H9 (cell line): ENCODE results near the gene OR51V1. TPM values are rescaled to one million over a fixed set of nuclear protein-coding genes. Genes with fewer than 3 reads are reported as not detected.
A peak's percentile ranks its signal among the peaks of the same experiment; 100 is the strongest.
"Not testable (repeated sequence)": the region's sequence is repeated elsewhere in the genome, so short reads cannot be mapped to it uniquely, and the experiment has no call there.

Experiments
- DNase-seq: peaks from one replicate; pipeline ENCODE4 v3.0.0-alpha.2; 2017
- H2AFZ ChIP-seq: one replicate; pipeline ENCODE4 v1.6.1; 2013; ENCODE audit warnings: mild to moderate bottlenecking, low read length, control low read depth, moderate library complexity
- H2AK5ac ChIP-seq: 2 replicates; pipeline ENCODE4 v1.6.1; 2013; ENCODE audit warnings: low read length, control low read depth, mixed read lengths; ENCODE audit not compliant: insufficient read length
- H2BK120ac ChIP-seq: one replicate; pipeline ENCODE4 v1.6.1; 2013; ENCODE audit warnings: low read depth, mild to moderate bottlenecking, low read length, control low read depth, inconsistent platforms; ENCODE audit not compliant: poor library complexity, severe bottlenecking
- H2BK12ac ChIP-seq: 2 replicates; pipeline ENCODE4 v1.6.1; 2013; ENCODE audit warnings: low read length, control low read depth, mixed read lengths, low read depth; ENCODE audit not compliant: insufficient read length
- H2BK15ac ChIP-seq: 2 replicates; pipeline ENCODE4 v1.6.1; 2013; ENCODE audit warnings: low read depth, low read length, control low read depth
- H2BK20ac ChIP-seq: one replicate; pipeline ENCODE4 v1.6.1; 2013; ENCODE audit warnings: low read depth, mild to moderate bottlenecking, low read length, control low read depth, inconsistent platforms; ENCODE audit not compliant: poor library complexity, severe bottlenecking
- H2BK5ac ChIP-seq: 2 replicates; pipeline ENCODE4 v1.6.1; 2013; ENCODE audit warnings: low read length, control low read depth, mixed read lengths; ENCODE audit not compliant: insufficient read length
- H3K14ac ChIP-seq: 2 replicates; pipeline ENCODE4 v1.6.1; 2013; ENCODE audit warnings: low read length, control low read depth; ENCODE audit not compliant: insufficient read depth
- H3K18ac ChIP-seq: 2 replicates; pipeline ENCODE4 v1.6.1; 2013; ENCODE audit warnings: low read depth, mild to moderate bottlenecking, mixed read lengths, low read length, control low read depth; ENCODE audit not compliant: insufficient read length
- H3K23ac ChIP-seq: 2 replicates; pipeline ENCODE4 v1.6.1; 2013; ENCODE audit warnings: low read length, control low read depth, mixed read lengths, low read depth; ENCODE audit not compliant: insufficient read length
- H3K23me2 ChIP-seq: 2 replicates; pipeline ENCODE4 v1.6.1; 2013; ENCODE audit warnings: low read depth, mild to moderate bottlenecking, mixed read lengths, low read length, control low read depth; ENCODE audit not compliant: insufficient read length, poor library complexity, severe bottlenecking
- H3K27ac ChIP-seq: 2 replicates; pipeline ENCODE4 v1.5.1; 2013; ENCODE audit warnings: low read length, control low read depth, mixed read lengths, low read depth; ENCODE audit not compliant: insufficient read length
- H3K27me3 ChIP-seq: 2 replicates; pipeline ENCODE4 v1.6.1; 2013; ENCODE audit warnings: low read length, control low read depth, inconsistent platforms; ENCODE audit not compliant: insufficient read depth
- H3K4ac ChIP-seq: 2 replicates; pipeline ENCODE4 v1.6.1; 2013; ENCODE audit warnings: low read depth, mild to moderate bottlenecking, control low read depth, inconsistent platforms, low read length, moderate library complexity
- H3K4me1 ChIP-seq: 2 replicates; pipeline ENCODE4 v1.6.1; 2013; ENCODE audit warnings: low read length, control low read depth, inconsistent platforms; ENCODE audit not compliant: insufficient read depth
- H3K4me2 ChIP-seq: 2 replicates; pipeline ENCODE4 v1.6.1; 2013; ENCODE audit warnings: low read length, control low read depth, mixed read lengths; ENCODE audit not compliant: insufficient read length, insufficient read depth
- H3K56ac ChIP-seq: 2 replicates; pipeline ENCODE4 v1.6.1; 2013; ENCODE audit warnings: low read depth, mild to moderate bottlenecking, mixed read lengths, low read length, control low read depth; ENCODE audit not compliant: insufficient read length
- H3K79me1 ChIP-seq: 2 replicates; pipeline ENCODE4 v1.6.1; 2013; ENCODE audit warnings: low read depth, mild to moderate bottlenecking, moderate library complexity, low read length, control low read depth, inconsistent platforms; ENCODE audit not compliant: insufficient read depth, poor library complexity, severe bottlenecking
- H3K79me2 ChIP-seq: 2 replicates; pipeline ENCODE4 v1.6.1; 2013; ENCODE audit warnings: low read length, control low read depth, inconsistent platforms; ENCODE audit not compliant: insufficient read depth
- H3K9ac ChIP-seq: 2 replicates; pipeline ENCODE4 v1.6.1; 2013; ENCODE audit warnings: low read length, control low read depth, mixed read lengths; ENCODE audit not compliant: insufficient read length; ENCODE audit errors: extremely low read depth
- H3K9me3 ChIP-seq: one replicate; pipeline ENCODE4 v1.6.1; 2013; ENCODE audit warnings: low read depth, low read length, inconsistent platforms; ENCODE audit not compliant: control insufficient read depth
- H3T11ph ChIP-seq: one replicate; pipeline ENCODE4 v1.6.1; 2013; ENCODE audit warnings: mild to moderate bottlenecking, low read length, control low read depth, inconsistent platforms
- H4K20me1 ChIP-seq: one replicate; pipeline ENCODE4 v1.6.1; 2013; ENCODE audit not compliant: control insufficient read depth, insufficient read length, insufficient read depth
- H4K5ac ChIP-seq: 2 replicates; pipeline ENCODE4 v1.6.1; 2013; ENCODE audit warnings: low read depth, mild to moderate bottlenecking, mixed read lengths, low read length, control low read depth; ENCODE audit not compliant: insufficient read length
- H4K8ac ChIP-seq: replicated peaks from 2 replicates; pipeline ENCODE4 v1.6.1; 2013; ENCODE audit warnings: low read length, control low read depth, mixed read lengths, low read depth; ENCODE audit not compliant: insufficient read length
- H4K91ac ChIP-seq: 2 replicates; pipeline ENCODE4 v1.6.1; 2013; ENCODE audit warnings: low read depth, mild to moderate bottlenecking, moderate library complexity, mixed read lengths, low read length, control low read depth; ENCODE audit not compliant: insufficient read length
- H3K27ac Mint-ChIP-seq, 3 experiments: 2 replicates in 2 of 3; 3 replicates in 1 of 3; pipeline ENCODE4 v1.8.0; 2020 to 2021; ENCODE audit warnings: mixed read lengths in 3 of 3, mild to moderate bottlenecking in 1 of 3, moderate library complexity in 1 of 3
- H3K27me3 Mint-ChIP-seq: 2 replicates; pipeline ENCODE4 v1.8.0; 2021; ENCODE audit warnings: low read depth, mild to moderate bottlenecking, moderate library complexity, mixed read lengths
- H3K36me3 Mint-ChIP-seq, 3 experiments: 2 replicates in 2 of 3; 3 replicates in 1 of 3; pipeline ENCODE4 v1.8.0; 2020 to 2021; ENCODE audit warnings: low read depth in 3 of 3, mixed read lengths in 3 of 3; ENCODE audit not compliant: insufficient read depth in 1 of 3
- H3K4me1 Mint-ChIP-seq, 2 experiments: 2 replicates each; pipeline ENCODE4 v1.8.0; 2020; ENCODE audit warnings: mixed read lengths in 2 of 2
- H3K4me3 Mint-ChIP-seq, 2 experiments: 2 replicates in 1 of 2; 3 replicates in 1 of 2; pipeline ENCODE4 v1.8.0; 2020 to 2021; ENCODE audit warnings: mild to moderate bottlenecking in 2 of 2, mixed read lengths in 2 of 2, moderate library complexity in 1 of 2
- H3K9me3 Mint-ChIP-seq, 2 experiments: 2 replicates in 1 of 2; 3 replicates in 1 of 2; pipeline ENCODE4 v1.8.0; 2020; ENCODE audit warnings: mild to moderate bottlenecking in 2 of 2, mixed read lengths in 2 of 2, moderate library complexity in 1 of 2
- CTCF ChIP-seq: fragments of 200-600 bp; sonication (generic); conservative IDR thresholded peaks from 3 replicates; pipeline ENCODE4 v1.8.0; 2021; ENCODE audit warnings: antibody characterized with exemption, mild to moderate bottlenecking
- WGBS: extraction: QIAGEN DNeasy Blood & Tissue Kit; methylation state at CpG from one replicate; pipeline ENCODE4 v1.1.7; 2013; ENCODE audit warnings: missing lambda C conversion rate, low lambda C conversion rate, mixed read lengths; ENCODE audit not compliant: insufficient read length; ENCODE audit errors: extremely low coverage; 5-methylcytosine and 5-hydroxymethylcytosine counted together
- total RNA-seq: library from RNA; stranded (reverse); gene quantifications from 2 replicates; pipeline ENCODE4 v1.2.1, GENCODE V29; 2021

Gene OR51V1
- total RNA-seq, 1 experiment from 2014 or later = not detected

- Histone ChIP-seq H3K9ac (no peak overlapping the region), H3K23ac (no peak overlapping the region), H2BK20ac (no peak overlapping the region), H2BK120ac (no peak overlapping the region), H4K20me1 (no peaks in the 10 kb centered on the region), H4K8ac (no peak overlapping the region), H3K4me1 (no peaks in the 10 kb centered on the region), H3K14ac (no peak overlapping the region), H2AK5ac (no peak overlapping the region), H3K9me3 (no peaks in the 10 kb centered on the region), H3K4ac (no peak overlapping the region), H4K91ac (no peak overlapping the region), H3K79me1 (no peaks in the 10 kb centered on the region), H2BK15ac (no peak overlapping the region), H3K56ac (no peak overlapping the region), H3K27me3 (no peaks in the 10 kb centered on the region), H2BK12ac (no peak overlapping the region), H2BK5ac (no peak overlapping the region), H3K23me2 (no peaks in the 10 kb centered on the region), H3K4me2 (no peak overlapping the region), H3K27ac (no peak overlapping the region), H3T11ph (no peak overlapping the region), H2AFZ (no peak overlapping the region), H3K18ac (no peak overlapping the region), H4K5ac (no peak overlapping the region), H3K79me2 (no peaks in the 10 kb centered on the region)
- no CpG with 5 or more reads among the region's 2 CpGs for whole genome bisulfite sequencing
- Mint-ChIP-seq H3K27me3 (no peaks in the 10 kb centered on the region), H3K4me3 (no peak overlapping the region), H3K4me1 (peaks cover 2 to 6% of the 10 kb centered on the region in 2 experiments; a peak in 2 of 4 replicates), H3K9me3 (no peaks in the 10 kb centered on the region), H3K27ac (no peak overlapping the region), H3K36me3 (no peaks in the 10 kb centered on the region)
- TF ChIP-seq CTCF = no peak
- no peak for DNase-seq
Measured at GRCh38 chr11:5171856-5172255, 28.6 kb downstream of the OR51V1 start.

- not testable (repeated sequence) for DNase-seq
Measured at GRCh38 chr11:5165898-5166297, 34.6 kb downstream of the OR51V1 start.

More at GRCh38 chr11:5165898-5166297, 34.6 kb downstream of the OR51V1 start:
- H3K79me1 ChIP-seq, H2BK120ac ChIP-seq, H3K27me3 ChIP-seq, H3K9me3 Mint-ChIP-seq, H2AFZ ChIP-seq, H3K4me2 ChIP-seq, H4K8ac ChIP-seq, H3K18ac ChIP-seq, H2BK12ac ChIP-seq, H2BK5ac ChIP-seq, H3K4me3 Mint-ChIP-seq, H3K4ac ChIP-seq, H3K36me3 Mint-ChIP-seq, H4K5ac ChIP-seq, H2BK20ac ChIP-seq, H2BK15ac ChIP-seq, H3T11ph ChIP-seq, H4K91ac ChIP-seq, H2AK5ac ChIP-seq, H3K56ac ChIP-seq, H3K9ac ChIP-seq, H3K27me3 Mint-ChIP-seq, H3K23ac ChIP-seq, H4K20me1 ChIP-seq, H3K23me2 ChIP-seq, H3K4me1 ChIP-seq, H3K9me3 ChIP-seq, H3K14ac ChIP-seq, H3K79me2 ChIP-seq: not testable (repeated sequence)
- H3K27ac ChIP-seq = peak overlapping the region; percentile 40
- Mint-ChIP-seq H3K27ac (peak overlapping the region in 2 of 3 experiments; percentile 71 to 85; a peak in 3 of 7 replicates), H3K4me1 (peaks cover 23 to 28% of the 10 kb centered on the region in 2 experiments)
